Activated naive CD8-positive, alpha-beta T cell treated with anti-CD3 and anti-CD28 coated beads, Interleukin-2, amount 10 ng/mL, durations not matched to agents 7 days and 5 days (primary cell): ENCODE results near the gene CS. TPM values are rescaled to one million over a fixed set of nuclear protein-coding genes. Genes with fewer than 3 reads are reported as not detected.

Experiments used
- ATAC-seq: fragments of 150-1000 bp; cut with Tn5 transposase; one replicate; pipeline ENCODE4 v1.10.0; 2021; ENCODE audit warnings: low read depth, moderate library complexity
- POLR2A ChIA-PET: fragments of 350-600 bp; sonication (Branson Sonifier 250); formaldehyde crosslinking; loops from one replicate; lab custom pipeline; 2021; ENCODE audit warnings: antibody characterized with exemption; lab: Charles Lee
- DNase-seq: peaks from one replicate; pipeline ENCODE4 v3.0.0; 2021
- H3K27ac Mint-ChIP-seq: one replicate; pipeline ENCODE4 v1.8.0; 2022; ENCODE audit warnings: mild to moderate bottlenecking, mixed read lengths
- H3K27me3 Mint-ChIP-seq: one replicate; pipeline ENCODE4 v1.8.0; 2022; ENCODE audit warnings: mild to moderate bottlenecking, moderate library complexity, mixed read lengths
- H3K36me3 Mint-ChIP-seq: one replicate; pipeline ENCODE4 v1.8.0; 2021; ENCODE audit warnings: mild to moderate bottlenecking, mixed read lengths
- H3K4me1 Mint-ChIP-seq: one replicate; pipeline ENCODE4 v1.8.0; 2021; ENCODE audit warnings: mixed read lengths
- H3K4me3 Mint-ChIP-seq: one replicate; pipeline ENCODE4 v1.8.0; 2022; ENCODE audit warnings: mild to moderate bottlenecking, moderate library complexity, mixed read lengths
- H3K9me3 Mint-ChIP-seq: one replicate; pipeline ENCODE4 v1.8.0; 2021; ENCODE audit warnings: mixed read lengths
- total RNA-seq, 2 experiments: library from RNA; stranded (reverse); gene quantifications; one replicate each; pipeline ENCODE4 v1.2.3, GENCODE V29; 2021

CS gene
- total RNA-seq, 2 experiments from 2014 or later: 165 to 176 TPM

- ATAC-seq (no peak), DNase-seq (no peak)
- H3K9me3 Mint-ChIP-seq: no peaks in the 10 kb centered on the region
- peaks cover 8% of the 10 kb centered on the region for H3K36me3 Mint-ChIP-seq
- H3K27ac Mint-ChIP-seq: peak overlapping the region; percentile 39
- peaks cover 7% of the 10 kb centered on the region for H3K4me1 Mint-ChIP-seq
- no peak overlapping the region for H3K4me3 Mint-ChIP-seq
- POLR2A ChIA-PET: interaction anchor here (0.6 to 1.7 kb wide), 3 partner anchors 9 to 49 kb away, joined by 3 to 8 read pairs (median 5); partner anchors contain the start of gene STAT2
- no peaks in the 10 kb centered on the region for H3K27me3 Mint-ChIP-seq
Measured at GRCh38 chr12:56311003-56311402, 10.9 kb upstream of the CS start.

- POLR2A ChIA-PET: interaction anchor here (0.7 to 1.7 kb wide), 2 partner anchors 10 to 51 kb away, joined by 3 to 4 read pairs; no protein-coding TSS in a partner anchor
- H3K27ac Mint-ChIP-seq: no peak overlapping the region
Measured at GRCh38 chr12:56308714-56309113, 8.6 kb upstream of the CS start.

GRCh38 chr12:56307221-56307965 lies 7.3 kb upstream of the CS start:
- DNase-seq: no peak
- H3K9me3 Mint-ChIP-seq: no peaks in the 10 kb centered on the region
- H3K36me3 Mint-ChIP-seq: peaks cover 8% of the 10 kb centered on the region
- H3K27me3 Mint-ChIP-seq: no peaks in the 10 kb centered on the region
- H3K4me1 Mint-ChIP-seq: no peaks in the 10 kb centered on the region
- no peak for ATAC-seq
- no peak overlapping the region for H3K27ac Mint-ChIP-seq
- POLR2A ChIA-PET: interaction anchor here (0.6 to 1.7 kb wide), 2 partner anchors 9 to 243 kb away, joined by 3 to 4 read pairs; no protein-coding TSS in a partner anchor
- H3K4me3 Mint-ChIP-seq: no peak overlapping the region

More at GRCh38 chr12:56308714-56309113, 8.6 kb upstream of the CS start:
- no peaks in the 10 kb centered on the region for H3K27me3 Mint-ChIP-seq
- peaks cover 8% of the 10 kb centered on the region for H3K36me3 Mint-ChIP-seq
- H3K9me3 Mint-ChIP-seq: no peaks in the 10 kb centered on the region
- ATAC-seq (no peak), DNase-seq (no peak)
- no peaks in the 10 kb centered on the region for H3K4me1 Mint-ChIP-seq
- no peak overlapping the region for H3K4me3 Mint-ChIP-seq

GRCh38 chr12:56304872-56305590 lies 4.9 kb upstream of the CS start:
- DNase-seq (no peak), ATAC-seq (no peak)
- POLR2A ChIA-PET: interaction anchor here (2.8 kb wide), 1 partner anchor 11 kb away, joined by 13 read pairs; the partner anchor contains the start of gene CNPY2
- Mint-ChIP-seq H3K4me1 (peaks cover 12% of the 10 kb centered on the region), H3K27me3 (no peaks in the 10 kb centered on the region), H3K36me3 (peaks cover 8% of the 10 kb centered on the region), H3K9me3 (no peaks in the 10 kb centered on the region), H3K27ac (peak overlapping the region; percentile 25), H3K4me3 (no peak overlapping the region)

- DNase-seq (no peak), ATAC-seq (no peak)
- POLR2A ChIA-PET: interaction anchor here (2.8 kb wide), 1 partner anchor 12 kb away, joined by 13 read pairs; the partner anchor contains the start of gene CNPY2
- Mint-ChIP-seq H3K36me3 (peaks cover 3% of the 10 kb centered on the region), H3K27ac (no peak overlapping the region), H3K9me3 (no peaks in the 10 kb centered on the region), H3K27me3 (no peaks in the 10 kb centered on the region), H3K4me1 (peaks cover 12% of the 10 kb centered on the region), H3K4me3 (no peak overlapping the region)
Measured at GRCh38 chr12:56304276-56304675, 4.1 kb upstream of the CS start.

- Mint-ChIP-seq H3K4me1 (peaks cover 35% of the 10 kb centered on the region), H3K27me3 (no peaks in the 10 kb centered on the region)
- no peak for ATAC-seq
Measured at GRCh38 chr12:56300644-56301464, 724 bp upstream of the CS start.

GRCh38 chr12:56299308-56299852 lies 750 bp downstream of the CS start:
- Mint-ChIP-seq H3K4me3 (peak overlapping the region; percentile 96), H3K27me3 (no peaks in the 10 kb centered on the region), H3K9me3 (no peaks in the 10 kb centered on the region), H3K4me1 (peaks cover 37% of the 10 kb centered on the region), H3K27ac (peak overlapping the region; percentile 92), H3K36me3 (peaks cover 18% of the 10 kb centered on the region)
- peak; percentile 8 for ATAC-seq
- POLR2A ChIA-PET: interaction anchor here (1.0 to 3.5 kb wide), 8 partner anchors 9 to 196 kb away, joined by 3 to 16 read pairs (median 7); partner anchors contain the start of genes CNPY2, COQ10A, PA2G4 and PAN2
- no peak for DNase-seq

More at GRCh38 chr12:56300644-56301464, 724 bp upstream of the CS start:
- Mint-ChIP-seq H3K36me3 (peaks cover 21% of the 10 kb centered on the region), H3K27ac (peak overlapping the region; percentile 92), H3K4me3 (peak overlapping the region; percentile 96), H3K9me3 (no peaks in the 10 kb centered on the region)
- DNase-seq: no peak
- POLR2A ChIA-PET: interaction anchor here (0.6 to 3.5 kb wide), 5 partner anchors 10 to 111 kb away, joined by 3 to 16 read pairs (median 6); partner anchors contain the start of gene COQ10A

GRCh38 chr12:56298828-56299227 lies 1.3 kb downstream of the CS start:
- Mint-ChIP-seq H3K27me3 (no peaks in the 10 kb centered on the region), H3K4me1 (peaks cover 37% of the 10 kb centered on the region), H3K36me3 (peaks cover 20% of the 10 kb centered on the region), H3K4me3 (peak overlapping the region; percentile 96), H3K27ac (peak overlapping the region; percentile 92), H3K9me3 (no peaks in the 10 kb centered on the region)
- POLR2A ChIA-PET: interaction anchor here (0.6 to 3.5 kb wide), 11 partner anchors 8 to 341 kb away, joined by 3 to 16 read pairs (median 4); partner anchors contain the start of genes CNPY2, COQ10A, PA2G4 and PAN2
- no peak for DNase-seq
- ATAC-seq: no peak

- Mint-ChIP-seq H3K9me3 (no peaks in the 10 kb centered on the region), H3K36me3 (peaks cover 22% of the 10 kb centered on the region), H3K4me1 (peaks cover 41% of the 10 kb centered on the region), H3K4me3 (peak overlapping the region; percentile 40), H3K27me3 (no peaks in the 10 kb centered on the region), H3K27ac (peak overlapping the region; percentile 30)
- POLR2A ChIA-PET: no interaction called here
- ATAC-seq: no peak
- DNase-seq: no peak
Measured at GRCh38 chr12:56297400-56297799, 2.7 kb downstream of the CS start.

GRCh38 chr12:56296295-56296694 lies 3.8 kb downstream of the CS start:
- Mint-ChIP-seq H3K27ac (peak overlapping the region; percentile 54), H3K27me3 (no peaks in the 10 kb centered on the region), H3K9me3 (no peaks in the 10 kb centered on the region), H3K4me3 (no peak overlapping the region), H3K4me1 (peaks cover 43% of the 10 kb centered on the region), H3K36me3 (peaks cover 22% of the 10 kb centered on the region)
- ATAC-seq (no peak), DNase-seq (no peak)
- POLR2A ChIA-PET: no interaction called here

GRCh38 chr12:56293795-56294194 lies 6.3 kb downstream of the CS start:
- no peaks in the 10 kb centered on the region for H3K27me3 Mint-ChIP-seq
- peaks cover 40% of the 10 kb centered on the region for H3K4me1 Mint-ChIP-seq
- peaks cover 27% of the 10 kb centered on the region for H3K36me3 Mint-ChIP-seq
- no peak overlapping the region for H3K27ac Mint-ChIP-seq
- no peak for ATAC-seq
- POLR2A ChIA-PET: no interaction called here
- no peaks in the 10 kb centered on the region for H3K9me3 Mint-ChIP-seq
- no peak for DNase-seq
- no peak overlapping the region for H3K4me3 Mint-ChIP-seq

- peaks cover 9% of the 10 kb centered on the region for H3K36me3 Mint-ChIP-seq
- peaks cover 22% of the 10 kb centered on the region for H3K4me1 Mint-ChIP-seq
- no peaks in the 10 kb centered on the region for H3K9me3 Mint-ChIP-seq
- peak overlapping the region; percentile 51 for H3K27ac Mint-ChIP-seq
- POLR2A ChIA-PET: interaction anchor here (1.2 to 3.4 kb wide), 2 partner anchors 11 to 13 kb away, joined by 3 to 16 read pairs; partner anchors contain the start of gene CS
- no peak for ATAC-seq
- H3K4me3 Mint-ChIP-seq: no peak overlapping the region
- no peaks in the 10 kb centered on the region for H3K27me3 Mint-ChIP-seq
- no peak for DNase-seq
Measured at GRCh38 chr12:56288705-56289387, 11.3 kb downstream of the CS start.
